Esophagus muscularis mucosa (tissue), 4 donors: ENCODE data around the gene HTR4. TPM values are rescaled to one million over a fixed set of nuclear protein-coding genes. Genes with fewer than 3 reads are reported as not detected.
"Not testable (repeated sequence)": the region's sequence is repeated elsewhere in the genome, so short reads cannot be mapped to it uniquely, and the experiment has no call there.

Experiments used
- DNase-seq: peaks from one replicate; pipeline ENCODE4 v3.0.0-alpha.2; 2017; ENCODE audit errors: extremely low spot score
- H3K27ac ChIP-seq, 4 donors: fragments of 200-600 bp; sonication (generic); replicated peaks in 1 of 4; 1 replicate in 3 of 4; 2 replicates in 1 of 4; pipeline ENCODE4 v1.5.1; 2016 to 2019; ENCODE audit warnings: mild to moderate bottlenecking in 1 of 4
- H3K27me3 ChIP-seq, 4 donors: fragments of 200-600 bp; sonication (generic); one replicate each; pipeline versions ENCODE4 v1.5.1 to v1.6.0; 2016 to 2019
- H3K36me3 ChIP-seq, 4 donors: fragments of 200-600 bp; sonication (generic); one replicate each; pipeline ENCODE4 v1.5.1; 2016 to 2019
- H3K4me1 ChIP-seq, 4 donors: fragments of 200-600 bp; sonication (generic); one replicate each; pipeline ENCODE4 v1.5.1; 2016 to 2019
- H3K4me3 ChIP-seq, 4 donors: fragments of 200-600 bp; sonication (generic); 1 replicate in 2 of 4; 2 replicates in 2 of 4; pipeline ENCODE4 v1.5.1; 2016 to 2019; ENCODE audit warnings: mild to moderate bottlenecking in 4 of 4, moderate library complexity in 1 of 4
- H3K9me3 ChIP-seq, 4 donors: fragments of 200-600 bp; sonication (generic); 1 replicate in 3 of 4; 2 replicates in 1 of 4; pipeline ENCODE4 v1.5.1; 2016 to 2019
- CTCF ChIP-seq, 3 experiments: fragments of 200-600 bp in 2 of 3; fragments of 450-650 bp in 1 of 3; sonication (generic) in 2 of 3; IDR thresholded peaks; one replicate each; pipeline ENCODE4 v1.5.1; 2017 to 2019; ENCODE audit warnings: antibody characterized with exemption in 3 of 3, mild to moderate bottlenecking in 2 of 3, moderate library complexity in 1 of 3
- EP300 ChIP-seq: sonication (generic); formaldehyde crosslinking; IDR thresholded peaks from one replicate; pipeline ENCODE4 v1.6.1; 2017; ENCODE audit warnings: antibody characterized with exemption
- POLR2A ChIP-seq: fragments of 450-650 bp; IDR thresholded peaks from one replicate; pipeline ENCODE4 v1.6.1; 2017; ENCODE audit warnings: antibody characterized with exemption, moderate library complexity, mild to moderate bottlenecking, low read depth
- POLR2AphosphoS5 ChIP-seq, 2 donors: sonication (generic); formaldehyde crosslinking; IDR thresholded peaks; one replicate each; pipeline ENCODE4 v1.6.1; 2017; ENCODE audit warnings: antibody characterized with exemption in 2 of 2
- WGBS: methylation state at CpG from one replicate; pipeline ENCODE4 v1.1.5; 2018; 5-methylcytosine and 5-hydroxymethylcytosine counted together
- intact Hi-C: fragments of 100-400 bp; cut with DNase I; formaldehyde crosslinking; loops from one replicate; pipeline ENCODE4 v1.15.1; 2023
- total RNA-seq, 4 donors: library from RNA; depleted of rRNA; stranded (reverse); fragments of >200 nt; gene quantifications; one replicate each; pipeline versions ENCODE4 v1.1.0 to v1.2.1, GENCODE V29; 2016

Gene HTR4
- total RNA-seq, 4 donors from 2014 or later: 0.23 to 0.42 TPM; not detected in 2

- 68% methylated on average over 2 of the region's 4 CpGs for WGBS
- intact Hi-C loops: no loop called here
- H3K9me3 ChIP-seq: no peaks in the 10 kb centered on the region
- TF ChIP-seq POLR2A (no peak), EP300 (no peak), CTCF (IDR thresholded peaks at IDR 0.05) (no peak), POLR2AphosphoS5 (IDR thresholded peaks at IDR 0.05) (peak in 1 of 2 donors; percentile 19)
- DNase-seq: no peak
- peak overlapping the region in 3 of 4 donors; percentile 23 to 51 (median 24) for H3K27ac ChIP-seq
- H3K4me3 ChIP-seq: no peak overlapping the region
- H3K36me3 ChIP-seq: no peaks in the 10 kb centered on the region
- H3K27me3 ChIP-seq: no peaks in the 10 kb centered on the region
- H3K4me1 ChIP-seq: peaks cover 7 to 38% (median 26%) of the 10 kb centered on the region in 4 donors
These were observed 184.8 kb downstream of the HTR4 start for GRCh38 chr5:148469501-148469935.

GRCh38 chr5:148468746-148469145 is 185.6 kb downstream of the HTR4 start:
- 71% methylated on average over 5 of the region's 5 CpGs for WGBS
- DNase-seq, intact Hi-C loops, H3K36me3 ChIP-seq, H3K27me3 ChIP-seq, H3K4me3 ChIP-seq, H3K9me3 ChIP-seq: not testable (repeated sequence)
- H3K4me1 ChIP-seq: peaks cover 7 to 38% (median 26%) of the 10 kb centered on the region in 4 donors
- H3K27ac ChIP-seq: peak overlapping the region in 3 of 4 donors; percentile 23 to 51 (median 24)

GRCh38 chr5:148467958-148468357 is 186.4 kb downstream of the HTR4 start:
- Histone ChIP-seq H3K4me3 (no peak overlapping the region), H3K27ac (no peak overlapping the region), H3K9me3 (no peaks in the 10 kb centered on the region), H3K4me1 (peaks cover 7 to 38% (median 26%) of the 10 kb centered on the region in 4 donors), H3K27me3 (no peaks in the 10 kb centered on the region), H3K36me3 (no peaks in the 10 kb centered on the region)
- 81% methylated on average over 1 of the region's 1 CpG for WGBS
- DNase-seq: no peak
- no peak for TF ChIP-seq POLR2AphosphoS5 (IDR thresholded peaks at IDR 0.05)
- no peak for TF ChIP-seq EP300
- no peak for TF ChIP-seq CTCF (IDR thresholded peaks at IDR 0.05)
- no peak for TF ChIP-seq POLR2A
- intact Hi-C loops: no loop called here

- intact Hi-C loops: no loop called here
These were observed 188.1 kb downstream of the HTR4 start for GRCh38 chr5:148466236-148466580.

More at GRCh38 chr5:148466236-148466580, 188.1 kb downstream of the HTR4 start:
- no peaks in the 10 kb centered on the region for H3K9me3 ChIP-seq
- WGBS: 67% methylated on average over 4 of the region's 4 CpGs
- H3K27ac ChIP-seq: no peak overlapping the region
- H3K36me3 ChIP-seq: no peaks in the 10 kb centered on the region
- H3K27me3 ChIP-seq: no peaks in the 10 kb centered on the region
- no peak for TF ChIP-seq POLR2AphosphoS5 (IDR thresholded peaks at IDR 0.05)
- no peak for TF ChIP-seq EP300
- TF ChIP-seq POLR2A: no peak
- no peak for TF ChIP-seq CTCF (IDR thresholded peaks at IDR 0.05)
- H3K4me3 ChIP-seq: no peak overlapping the region
- no peak for DNase-seq
- H3K4me1 ChIP-seq: peaks cover 7 to 38% (median 26%) of the 10 kb centered on the region in 4 donors
